Heart left ventricle (tissue), 13 donors: ENCODE results near the gene KSR2.

Source experiments
- POLR2A ChIP-seq, 2 donors: fragments of 450-650 bp; IDR thresholded peaks; one replicate each; pipeline ENCODE4 v1.6.1; 2017; ENCODE audit warnings: antibody characterized with exemption in 2 of 2, mild to moderate bottlenecking in 2 of 2, moderate library complexity in 2 of 2
- TF ChIP-seq, protein P1 (sequence below), 12 donors: fragments of 200-600 bp; sonication (generic) in 4 of 12; IDR thresholded peaks; one replicate each; pipeline versions ENCODE4 v1.5.0 to v1.8.0; 2018 to 2022; ENCODE audit warnings: antibody characterized with exemption in 12 of 12, mild to moderate bottlenecking in 5 of 12
- donor health status: ischemic (EF 13 %, LVEDD 7.1; RV severe dilation, severe dysfunction).
- donor health status: DM: no; HTN: yes; CAD: no.
- donor health status: DM: no; HTN: no; CAD: no.
- donor health status: ischemic (EF 25% LVEDD 6.9; RV normal size, moderate dysfunction).
- donor health status: ischemic (EF 25% LVEDD 5.7; RV mildly dilated, moderate dysfunction).
- donor health status: ischemic (EF 35%, LVEDD 5.7; RV mildly dilated, moderate dysfunction).
- donor health status: nonischemic (EF 11% LVEDD 7.7; RV severe dilation, severe dysfunction).
- donor health status: DM: yes; HTN: yes; CAD: no.
- donor health status: PGD.
- donor health status: ischemic (EF 29% LVEDD 5.4; RV normal size, mild dysfunction).
- donor health status: nonischemic (EF 23%, LVEDD 6.1; RV moderate dilation, normal function).

DNA sequence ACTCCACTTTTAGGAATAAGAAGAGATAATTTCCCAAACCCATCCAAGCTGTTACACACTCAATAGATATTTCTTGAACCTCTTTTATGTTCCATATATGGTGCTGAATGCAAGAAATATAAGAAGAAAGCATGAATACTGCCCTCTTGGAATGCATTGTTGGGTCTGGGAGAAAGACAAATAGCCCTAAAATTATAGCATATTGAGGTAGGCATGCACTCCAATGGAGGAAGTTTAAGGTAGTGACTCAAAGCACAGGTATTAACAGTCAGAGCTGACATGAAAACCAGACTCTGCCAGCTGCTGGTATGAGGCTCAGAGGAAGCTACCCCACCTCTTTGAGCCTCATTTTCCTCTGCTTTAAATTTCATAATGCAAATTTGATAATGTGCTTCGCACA, 346.0 kb downstream of the KSR2 start:
- TF ChIP-seq, protein P1, sequence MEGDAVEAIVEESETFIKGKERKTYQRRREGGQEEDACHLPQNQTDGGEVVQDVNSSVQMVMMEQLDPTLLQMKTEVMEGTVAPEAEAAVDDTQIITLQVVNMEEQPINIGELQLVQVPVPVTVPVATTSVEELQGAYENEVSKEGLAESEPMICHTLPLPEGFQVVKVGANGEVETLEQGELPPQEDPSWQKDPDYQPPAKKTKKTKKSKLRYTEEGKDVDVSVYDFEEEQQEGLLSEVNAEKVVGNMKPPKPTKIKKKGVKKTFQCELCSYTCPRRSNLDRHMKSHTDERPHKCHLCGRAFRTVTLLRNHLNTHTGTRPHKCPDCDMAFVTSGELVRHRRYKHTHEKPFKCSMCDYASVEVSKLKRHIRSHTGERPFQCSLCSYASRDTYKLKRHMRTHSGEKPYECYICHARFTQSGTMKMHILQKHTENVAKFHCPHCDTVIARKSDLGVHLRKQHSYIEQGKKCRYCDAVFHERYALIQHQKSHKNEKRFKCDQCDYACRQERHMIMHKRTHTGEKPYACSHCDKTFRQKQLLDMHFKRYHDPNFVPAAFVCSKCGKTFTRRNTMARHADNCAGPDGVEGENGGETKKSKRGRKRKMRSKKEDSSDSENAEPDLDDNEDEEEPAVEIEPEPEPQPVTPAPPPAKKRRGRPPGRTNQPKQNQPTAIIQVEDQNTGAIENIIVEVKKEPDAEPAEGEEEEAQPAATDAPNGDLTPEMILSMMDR (IDR thresholded peaks at IDR 0.05), result no peak
- TF ChIP-seq POLR2A (IDR thresholded peaks at IDR 0.05), result no peak
